Thoracic aorta (tissue), 2 donors: ENCODE data around the gene SMCHD1. TPM values are rescaled to one million over a fixed set of nuclear protein-coding genes. Genes with fewer than 3 reads are reported as not detected.

ENCODE experiments used
- ATAC-seq: fragments of 150-250 bp; one replicate; pipeline ENCODE4 v1.8.0; 2017; ENCODE audit warnings: low read depth; ENCODE audit not compliant: insufficient number of reproducible peaks, low FRiP score
- DNase-seq: peaks from one replicate; pipeline ENCODE4 v3.0.0-alpha.2; 2020; ENCODE audit warnings: low spot score
- H3K27ac ChIP-seq, 2 donors: fragments of 200-600 bp; sonication (generic); 1 replicate in 1 of 2; 2 replicates in 1 of 2; pipeline ENCODE4 v1.5.1; 2016; ENCODE audit warnings: mild to moderate bottlenecking in 2 of 2, moderate library complexity in 2 of 2
- H3K27me3 ChIP-seq: fragments of 200-600 bp; sonication (generic); replicated peaks from 2 replicates; pipeline ENCODE4 v1.6.0; 2016; ENCODE audit warnings: mild to moderate bottlenecking; ENCODE audit not compliant: insufficient read depth
- H3K36me3 ChIP-seq: fragments of 200-600 bp; sonication (generic); one replicate; pipeline ENCODE4 v1.5.1; 2016
- H3K4me1 ChIP-seq, 2 donors: fragments of 200-600 bp; sonication (generic); 1 replicate in 1 of 2; 2 replicates in 1 of 2; pipeline versions ENCODE4 v1.5.1 to v1.6.0; 2016; ENCODE audit warnings: low read depth in 2 of 2, mild to moderate bottlenecking in 1 of 2; ENCODE audit not compliant: control insufficient read depth in 1 of 2
- H3K4me3 ChIP-seq: fragments of 200-600 bp; sonication (generic); 2 replicates; pipeline ENCODE4 v1.5.1; 2016; ENCODE audit warnings: mild to moderate bottlenecking
- H3K9me3 ChIP-seq: fragments of 200-600 bp; sonication (generic); 2 replicates; pipeline ENCODE4 v1.5.1; 2016
- total RNA-seq, 2 donors: library from RNA; depleted of rRNA; stranded (reverse); fragments of >200 nt; gene quantifications; one replicate each; pipeline versions ENCODE4 v1.1.0 to v1.2.3, GENCODE V29; 2016
- TF ChIP-seq, protein P1 (sequence below): fragments of 200-600 bp; sonication (generic); IDR thresholded peaks from one replicate; pipeline ENCODE4 v1.5.1; 2019; ENCODE audit warnings: antibody characterized with exemption

SMCHD1 gene
- total RNA-seq, 2 donors from 2014 or later, result 73.8 to 107 TPM

DNA sequence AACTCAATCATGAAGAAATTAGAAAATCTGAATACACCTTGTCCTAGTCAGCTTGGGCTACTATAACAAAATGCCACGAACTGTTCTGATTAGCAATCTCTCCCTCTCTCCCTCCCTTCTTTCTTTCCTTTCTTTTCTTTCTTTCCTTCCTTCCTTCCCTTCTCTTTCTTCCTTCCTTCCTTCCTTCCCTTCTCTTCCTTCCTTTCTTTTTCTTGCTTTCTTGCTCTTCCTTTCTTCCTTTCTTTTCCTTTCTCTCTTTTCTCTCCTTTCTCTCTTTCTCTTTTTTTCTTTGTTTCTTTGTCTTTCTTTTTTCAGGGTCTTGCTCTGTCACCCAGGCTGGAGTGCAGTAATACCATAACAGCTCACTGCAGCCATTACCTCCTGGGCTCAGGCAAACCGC is 167.7 kb downstream of the SMCHD1 start:
- Histone ChIP-seq H3K36me3 (no peaks in the 10 kb centered on the region), H3K27ac (no peak overlapping the region), H3K4me1 (peaks cover 0 to 10% of the 10 kb centered on the region in 2 donors), H3K9me3 (no peaks in the 10 kb centered on the region), H3K4me3 (no peak overlapping the region), H3K27me3 (no peaks in the 10 kb centered on the region)
- TF ChIP-seq, protein P1, sequence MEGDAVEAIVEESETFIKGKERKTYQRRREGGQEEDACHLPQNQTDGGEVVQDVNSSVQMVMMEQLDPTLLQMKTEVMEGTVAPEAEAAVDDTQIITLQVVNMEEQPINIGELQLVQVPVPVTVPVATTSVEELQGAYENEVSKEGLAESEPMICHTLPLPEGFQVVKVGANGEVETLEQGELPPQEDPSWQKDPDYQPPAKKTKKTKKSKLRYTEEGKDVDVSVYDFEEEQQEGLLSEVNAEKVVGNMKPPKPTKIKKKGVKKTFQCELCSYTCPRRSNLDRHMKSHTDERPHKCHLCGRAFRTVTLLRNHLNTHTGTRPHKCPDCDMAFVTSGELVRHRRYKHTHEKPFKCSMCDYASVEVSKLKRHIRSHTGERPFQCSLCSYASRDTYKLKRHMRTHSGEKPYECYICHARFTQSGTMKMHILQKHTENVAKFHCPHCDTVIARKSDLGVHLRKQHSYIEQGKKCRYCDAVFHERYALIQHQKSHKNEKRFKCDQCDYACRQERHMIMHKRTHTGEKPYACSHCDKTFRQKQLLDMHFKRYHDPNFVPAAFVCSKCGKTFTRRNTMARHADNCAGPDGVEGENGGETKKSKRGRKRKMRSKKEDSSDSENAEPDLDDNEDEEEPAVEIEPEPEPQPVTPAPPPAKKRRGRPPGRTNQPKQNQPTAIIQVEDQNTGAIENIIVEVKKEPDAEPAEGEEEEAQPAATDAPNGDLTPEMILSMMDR, result no peak
- DNase-seq (no peak), ATAC-seq (no peak)

DNA sequence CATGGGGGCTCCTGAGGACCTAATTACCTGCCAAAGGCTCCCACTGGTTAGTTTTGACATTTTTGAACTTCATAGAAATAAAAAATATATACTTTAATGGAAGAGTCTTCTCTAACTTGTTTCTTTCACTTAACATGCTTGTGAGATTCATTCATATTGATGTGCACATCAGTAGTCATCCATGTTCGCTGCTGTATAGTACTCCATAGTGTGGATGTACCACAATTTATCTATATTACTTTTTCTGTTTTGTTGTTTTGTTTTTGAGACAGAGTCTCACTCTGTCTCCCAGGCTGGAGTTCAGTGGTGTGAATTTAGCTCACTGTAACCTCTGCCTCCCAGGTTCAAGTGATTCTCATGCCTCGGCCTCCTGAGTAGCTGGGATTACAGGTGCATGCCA is 168.4 kb downstream of the SMCHD1 start:
- Histone ChIP-seq H3K27ac (no peak overlapping the region), H3K9me3 (no peaks in the 10 kb centered on the region), H3K4me3 (no peak overlapping the region), H3K27me3 (no peaks in the 10 kb centered on the region), H3K36me3 (no peaks in the 10 kb centered on the region), H3K4me1 (peaks cover 0 to 10% of the 10 kb centered on the region in 2 donors)
- TF ChIP-seq, protein P1, result no peak
- ATAC-seq (no peak), DNase-seq (no peak)

DNA sequence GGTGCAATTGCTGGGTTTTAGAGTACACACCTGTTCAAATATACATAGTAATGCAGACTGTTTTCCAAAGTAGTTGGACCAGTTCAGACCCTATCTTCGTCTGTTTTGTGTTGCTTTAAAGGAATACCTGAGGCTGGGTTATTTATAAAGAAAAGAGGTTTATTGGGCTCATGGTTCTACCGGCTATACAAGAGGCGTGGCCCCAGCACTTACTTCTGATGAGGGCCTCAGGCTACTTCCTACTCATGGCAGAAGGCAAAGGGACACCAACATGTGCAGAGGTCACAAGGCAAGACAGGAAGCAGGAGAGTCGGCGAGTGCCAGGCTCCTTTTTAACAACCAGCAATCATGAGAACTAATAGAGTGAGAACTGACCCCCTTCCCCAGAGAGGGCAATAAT is 169.3 kb downstream of the SMCHD1 start:
- H3K4me1 ChIP-seq, result peaks cover 0 to 10% of the 10 kb centered on the region in 2 donors
- no peak overlapping the region for H3K4me3 ChIP-seq
- no peak overlapping the region for H3K27ac ChIP-seq
- DNase-seq (no peak), ATAC-seq (no peak)
- no peaks in the 10 kb centered on the region for H3K9me3 ChIP-seq
- no peaks in the 10 kb centered on the region for H3K27me3 ChIP-seq
- TF ChIP-seq, protein P1, result no peak
- no peaks in the 10 kb centered on the region for H3K36me3 ChIP-seq

DNA sequence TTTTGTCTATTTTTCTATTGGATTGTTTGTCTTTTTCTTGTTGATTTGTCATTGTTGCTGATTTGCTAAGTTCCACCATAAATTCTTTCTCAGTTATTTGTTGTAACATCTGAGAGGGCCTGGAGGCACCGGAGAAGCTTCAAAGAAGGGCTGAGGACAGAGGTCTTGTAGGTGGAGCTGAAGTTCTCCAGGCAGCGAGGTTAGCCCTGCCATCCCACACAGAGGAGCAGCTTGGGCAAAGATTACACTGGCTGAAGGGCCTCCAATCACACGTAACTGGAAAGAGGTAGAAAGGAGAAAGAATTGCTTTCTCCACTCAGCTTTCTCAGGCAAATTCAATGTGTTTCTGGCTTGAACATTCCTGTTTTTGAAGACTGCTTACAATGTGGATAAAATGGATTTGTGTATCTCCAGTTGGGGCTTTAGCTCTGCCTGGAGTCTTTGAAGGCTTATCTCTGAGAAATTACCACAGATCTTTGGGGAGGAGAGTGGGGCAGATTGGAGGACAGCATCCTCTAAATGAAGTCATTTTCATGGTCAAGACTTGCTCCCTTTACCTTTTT is 170.2 kb downstream of the SMCHD1 start:
- TF ChIP-seq, protein P1, result no peak
- H3K27ac ChIP-seq, result no peak overlapping the region
- H3K27me3 ChIP-seq, result no peaks in the 10 kb centered on the region
- DNase-seq, result no peak
- no peaks in the 10 kb centered on the region for H3K36me3 ChIP-seq
- peaks cover 0 to 10% of the 10 kb centered on the region in 2 donors for H3K4me1 ChIP-seq
- no peak for ATAC-seq
- no peak overlapping the region for H3K4me3 ChIP-seq
- no peaks in the 10 kb centered on the region for H3K9me3 ChIP-seq

DNA sequence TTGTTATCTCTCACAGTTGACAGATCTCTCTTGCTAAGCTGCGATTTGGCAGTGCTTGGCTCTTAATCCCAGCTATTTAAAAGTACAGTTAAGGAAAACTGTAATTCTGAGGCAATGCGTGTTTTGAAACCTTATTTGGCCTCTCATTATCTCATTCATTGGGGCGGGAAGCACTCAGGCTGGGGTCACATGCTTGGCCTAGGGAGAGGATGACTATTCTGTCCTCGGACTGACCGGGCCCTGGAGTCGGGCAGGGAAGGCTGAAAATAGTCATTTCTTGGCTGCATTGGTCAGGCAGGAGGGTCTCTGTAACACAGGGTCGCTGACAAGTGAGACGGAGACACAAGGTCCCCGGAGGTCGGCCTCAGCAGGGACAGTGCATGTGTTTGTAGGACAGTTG is 171.1 kb downstream of the SMCHD1 start:
- Histone ChIP-seq H3K36me3 (no peaks in the 10 kb centered on the region), H3K27me3 (no peaks in the 10 kb centered on the region), H3K4me3 (no peak overlapping the region), H3K9me3 (no peaks in the 10 kb centered on the region), H3K4me1 (peaks cover 0 to 10% of the 10 kb centered on the region in 2 donors), H3K27ac (no peak overlapping the region)
- TF ChIP-seq, protein P1, result no peak
- ATAC-seq, result no peak
- DNase-seq, result no peak
